ENCODE data around the gene PORCN.

DNA sequence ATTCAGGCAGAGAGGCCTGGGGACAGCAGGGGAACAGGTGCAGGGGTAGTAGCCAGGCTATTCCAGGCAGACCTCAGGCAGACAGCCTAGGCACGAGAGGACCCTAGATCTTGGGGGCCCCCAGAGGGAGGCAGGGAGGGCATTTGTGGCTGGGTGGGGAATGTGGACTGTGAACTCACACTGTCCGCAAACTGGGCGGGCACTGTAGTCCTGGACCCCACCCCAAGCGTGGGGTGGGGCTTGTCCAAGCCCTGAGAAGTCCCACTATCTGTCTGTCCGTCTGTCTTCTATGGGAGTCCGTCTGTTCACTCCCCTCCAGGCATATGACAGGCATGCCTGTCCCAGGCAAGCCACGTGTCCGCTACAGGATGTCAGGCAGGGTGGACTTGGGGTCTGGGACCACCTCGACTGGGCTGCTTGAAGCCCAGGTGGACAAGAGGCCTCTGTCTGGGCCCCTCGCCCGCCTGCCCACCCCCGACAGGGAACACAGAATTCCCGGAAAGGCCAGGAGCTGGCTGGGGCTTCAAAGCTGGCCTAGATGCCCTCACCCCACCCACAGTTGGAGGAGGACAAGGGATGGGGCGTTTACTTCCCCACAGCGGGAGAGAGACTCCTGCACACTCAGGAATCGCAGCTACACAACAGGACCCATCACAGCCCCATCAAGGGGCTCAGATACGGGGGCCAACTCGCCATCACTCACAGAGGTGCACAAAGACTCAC lies 38.5 kb upstream of the PORCN start, which contains the start of gene SLC38A5:
- no peak for TF ChIP-seq ZNF143 (CRISPR knock-in tag; IDR thresholded peaks at IDR 0.05)
- no peak; a peak in 1 of 4 replicates for TF ChIP-seq POLR2A (IDR thresholded peaks at IDR 0.05; ENCODE audit: insufficient read depth in 1 of 2, low read depth in 2 of 2, low read length in 2 of 2)
- TF ChIP-seq ERF (CRISPR knock-in tag; IDR thresholded peaks at IDR 0.05), result no peak
- no peak for TF ChIP-seq EZH2 (conservative IDR thresholded peaks at IDR 0.05; ENCODE audit: low read depth, low read length)
- TF ChIP-seq, protein P1, sequence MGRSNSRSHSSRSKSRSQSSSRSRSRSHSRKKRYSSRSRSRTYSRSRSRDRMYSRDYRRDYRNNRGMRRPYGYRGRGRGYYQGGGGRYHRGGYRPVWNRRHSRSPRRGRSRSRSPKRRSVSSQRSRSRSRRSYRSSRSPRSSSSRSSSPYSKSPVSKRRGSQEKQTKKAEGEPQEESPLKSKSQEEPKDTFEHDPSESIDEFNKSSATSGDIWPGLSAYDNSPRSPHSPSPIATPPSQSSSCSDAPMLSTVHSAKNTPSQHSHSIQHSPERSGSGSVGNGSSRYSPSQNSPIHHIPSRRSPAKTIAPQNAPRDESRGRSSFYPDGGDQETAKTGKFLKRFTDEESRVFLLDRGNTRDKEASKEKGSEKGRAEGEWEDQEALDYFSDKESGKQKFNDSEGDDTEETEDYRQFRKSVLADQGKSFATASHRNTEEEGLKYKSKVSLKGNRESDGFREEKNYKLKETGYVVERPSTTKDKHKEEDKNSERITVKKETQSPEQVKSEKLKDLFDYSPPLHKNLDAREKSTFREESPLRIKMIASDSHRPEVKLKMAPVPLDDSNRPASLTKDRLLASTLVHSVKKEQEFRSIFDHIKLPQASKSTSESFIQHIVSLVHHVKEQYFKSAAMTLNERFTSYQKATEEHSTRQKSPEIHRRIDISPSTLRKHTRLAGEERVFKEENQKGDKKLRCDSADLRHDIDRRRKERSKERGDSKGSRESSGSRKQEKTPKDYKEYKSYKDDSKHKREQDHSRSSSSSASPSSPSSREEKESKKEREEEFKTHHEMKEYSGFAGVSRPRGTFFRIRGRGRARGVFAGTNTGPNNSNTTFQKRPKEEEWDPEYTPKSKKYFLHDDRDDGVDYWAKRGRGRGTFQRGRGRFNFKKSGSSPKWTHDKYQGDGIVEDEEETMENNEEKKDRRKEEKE (IDR thresholded peaks at IDR 0.05), result no peak
- peak; percentile 28; the same call in 1 of the 2 replicates for TF ChIP-seq TCF7 (IDR thresholded peaks at IDR 0.05; ENCODE audit: low read depth)
- TF ChIP-seq ZNF12 (CRISPR knock-in tag; IDR thresholded peaks at IDR 0.05), result no peak
- TF ChIP-seq, protein P2, sequence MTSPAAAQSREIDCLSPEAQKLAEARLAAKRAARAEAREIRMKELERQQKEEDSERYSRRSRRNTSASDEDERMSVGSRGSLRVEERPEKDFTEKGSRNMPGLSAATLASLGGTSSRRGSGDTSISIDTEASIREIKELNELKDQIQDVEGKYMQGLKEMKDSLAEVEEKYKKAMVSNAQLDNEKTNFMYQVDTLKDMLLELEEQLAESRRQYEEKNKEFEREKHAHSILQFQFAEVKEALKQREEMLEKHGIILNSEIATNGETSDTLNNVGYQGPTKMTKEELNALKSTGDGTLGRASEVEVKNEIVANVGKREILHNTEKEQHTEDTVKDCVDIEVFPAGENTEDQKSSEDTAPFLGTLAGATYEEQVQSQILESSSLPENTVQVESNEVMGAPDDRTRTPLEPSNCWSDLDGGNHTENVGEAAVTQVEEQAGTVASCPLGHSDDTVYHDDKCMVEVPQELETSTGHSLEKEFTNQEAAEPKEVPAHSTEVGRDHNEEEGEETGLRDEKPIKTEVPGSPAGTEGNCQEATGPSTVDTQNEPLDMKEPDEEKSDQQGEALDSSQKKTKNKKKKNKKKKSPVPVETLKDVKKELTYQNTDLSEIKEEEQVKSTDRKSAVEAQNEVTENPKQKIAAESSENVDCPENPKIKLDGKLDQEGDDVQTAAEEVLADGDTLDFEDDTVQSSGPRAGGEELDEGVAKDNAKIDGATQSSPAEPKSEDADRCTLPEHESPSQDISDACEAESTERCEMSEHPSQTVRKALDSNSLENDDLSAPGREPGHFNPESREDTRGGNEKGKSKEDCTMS (CRISPR knock-in tag; conservative IDR thresholded peaks at IDR 0.05), result no peak
- no peak for TF ChIP-seq ZNF121 (CRISPR knock-in tag; IDR thresholded peaks at IDR 0.05)
- TF ChIP-seq, protein P3, sequence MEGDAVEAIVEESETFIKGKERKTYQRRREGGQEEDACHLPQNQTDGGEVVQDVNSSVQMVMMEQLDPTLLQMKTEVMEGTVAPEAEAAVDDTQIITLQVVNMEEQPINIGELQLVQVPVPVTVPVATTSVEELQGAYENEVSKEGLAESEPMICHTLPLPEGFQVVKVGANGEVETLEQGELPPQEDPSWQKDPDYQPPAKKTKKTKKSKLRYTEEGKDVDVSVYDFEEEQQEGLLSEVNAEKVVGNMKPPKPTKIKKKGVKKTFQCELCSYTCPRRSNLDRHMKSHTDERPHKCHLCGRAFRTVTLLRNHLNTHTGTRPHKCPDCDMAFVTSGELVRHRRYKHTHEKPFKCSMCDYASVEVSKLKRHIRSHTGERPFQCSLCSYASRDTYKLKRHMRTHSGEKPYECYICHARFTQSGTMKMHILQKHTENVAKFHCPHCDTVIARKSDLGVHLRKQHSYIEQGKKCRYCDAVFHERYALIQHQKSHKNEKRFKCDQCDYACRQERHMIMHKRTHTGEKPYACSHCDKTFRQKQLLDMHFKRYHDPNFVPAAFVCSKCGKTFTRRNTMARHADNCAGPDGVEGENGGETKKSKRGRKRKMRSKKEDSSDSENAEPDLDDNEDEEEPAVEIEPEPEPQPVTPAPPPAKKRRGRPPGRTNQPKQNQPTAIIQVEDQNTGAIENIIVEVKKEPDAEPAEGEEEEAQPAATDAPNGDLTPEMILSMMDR (CRISPR knock-in tag; IDR thresholded peaks at IDR 0.05), result no peak

Measured in HepG2 (cell line).